ENCODE measurements around the gene RNF213.
"Not testable (repeated sequence)": the region's sequence is repeated elsewhere in the genome, so short reads cannot be mapped to it uniquely, and the experiment has no call there.

Gene RNF213

GRCh38 chr17:80393241-80393890 lies 132.7 kb downstream of the RNF213 start:
- no peak for DNase-seq (ENCODE audit: low read depth in 3 of 3)

GRCh38 chr17:80393961-80394360 lies 133.3 kb downstream of the RNF213 start:
- DNase-seq (ENCODE audit: low read depth in 3 of 3), result no peak

DNA sequence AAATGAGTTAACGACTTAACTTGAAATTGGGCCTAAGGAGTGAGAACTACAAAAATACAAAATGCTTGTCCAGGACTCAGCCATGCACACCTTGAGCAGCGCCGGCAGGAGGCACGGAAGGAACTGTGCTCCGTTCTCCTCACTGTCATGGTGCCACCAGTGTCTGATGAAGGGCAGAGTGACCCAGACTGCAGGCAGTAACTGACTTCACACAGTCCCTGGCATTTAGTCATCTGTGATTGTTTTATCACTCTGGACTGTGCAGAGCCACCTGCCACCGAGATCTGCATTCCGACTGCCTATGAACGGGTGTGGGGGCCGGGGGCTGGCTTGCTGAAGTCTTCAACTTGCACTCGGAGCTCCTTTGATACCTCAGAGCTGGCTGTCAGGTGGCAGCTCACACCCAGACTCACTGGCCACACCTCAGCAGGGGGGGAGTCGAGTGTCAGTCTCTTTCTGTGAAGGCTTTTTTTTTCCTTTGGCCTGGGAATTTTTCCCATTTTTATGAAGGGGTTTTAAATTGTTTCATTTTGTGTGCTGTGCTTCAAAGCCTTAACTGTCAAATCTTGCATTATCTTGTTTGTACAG lies 134.1 kb downstream of the RNF213 start:
- no peak for DNase-seq (ENCODE audit: low read depth in 3 of 3)

GRCh38 chr17:80395402-80396151 lies 134.9 kb downstream of the RNF213 start:
- DNase-seq (ENCODE audit: low read depth in 3 of 3), result no peak

DNA sequence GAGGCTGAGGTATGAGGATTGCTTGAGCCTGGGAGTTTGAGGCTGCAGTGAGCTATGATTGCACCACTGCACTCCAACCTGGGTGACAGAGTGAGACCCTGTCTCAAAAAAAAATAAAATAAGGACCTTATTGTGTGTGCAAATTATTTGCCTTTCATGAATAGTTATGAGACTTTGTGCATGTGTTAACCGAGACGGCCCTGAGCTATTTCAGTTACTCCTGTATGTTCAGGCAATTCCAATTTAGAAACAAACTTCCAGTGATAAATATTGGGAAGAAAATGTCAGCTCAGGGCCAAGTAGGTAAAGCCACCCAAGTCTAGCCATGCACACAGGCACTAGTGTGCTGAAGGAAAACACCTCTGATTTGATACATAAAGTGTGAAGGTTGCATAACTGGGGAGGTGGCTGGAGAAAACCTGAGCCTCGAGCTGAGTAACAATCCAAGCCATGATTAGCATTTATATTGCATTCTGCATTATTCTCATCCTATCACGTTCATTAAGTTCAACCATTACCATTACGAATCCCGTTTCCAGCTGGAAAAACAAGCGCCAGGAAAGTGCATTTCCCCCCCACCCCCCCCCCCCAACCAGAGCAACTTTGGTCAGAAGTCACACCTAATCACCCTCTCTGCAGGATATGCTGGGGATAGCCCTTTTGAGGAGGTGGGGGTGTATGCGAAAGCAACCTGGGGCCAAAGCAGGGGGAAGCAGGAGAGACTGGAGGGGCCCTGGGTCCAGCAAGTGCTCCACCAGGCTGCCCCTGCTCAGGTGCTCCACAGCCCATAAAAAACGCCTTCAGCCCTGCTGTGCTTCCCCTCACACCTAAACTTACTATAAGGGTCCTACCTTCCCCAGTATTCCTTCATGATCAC lies 135.7 kb downstream of the RNF213 start:
- no peak for DNase-seq (ENCODE audit: low read depth in 3 of 3)

- DNase-seq (ENCODE audit: low read depth in 3 of 3), result no peak
Observed at GRCh38 chr17:80397034-80397387, 136.4 kb downstream of the RNF213 start.

GRCh38 chr17:80397686-80398085 lies 137.0 kb downstream of the RNF213 start:
- no peak for DNase-seq (ENCODE audit: low read depth in 3 of 3)

GRCh38 chr17:80401086-80401485 lies 140.4 kb downstream of the RNF213 start:
- not testable (repeated sequence) for DNase-seq (ENCODE audit: low read depth in 3 of 3)

DNA sequence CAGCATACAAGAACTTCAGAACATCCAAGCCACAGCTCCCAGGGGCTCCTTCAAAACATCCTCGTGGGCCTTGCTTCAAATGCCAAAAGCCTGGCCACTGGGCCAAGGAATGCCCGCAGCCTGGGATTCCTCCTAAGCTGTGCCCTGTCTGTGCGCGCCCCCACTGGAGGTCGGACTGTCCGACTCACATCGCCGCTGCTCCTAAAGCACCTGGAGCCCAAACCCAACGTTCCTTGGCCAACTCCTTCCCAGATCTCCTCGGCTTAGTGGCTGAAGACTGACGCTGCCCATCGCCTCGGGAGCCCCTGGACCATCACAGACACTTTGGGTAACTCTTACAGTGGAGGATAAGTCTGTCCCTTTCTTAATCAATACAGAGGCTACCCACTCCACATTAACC lies 141.4 kb downstream of the RNF213 start:
- not testable (repeated sequence) for DNase-seq (ENCODE audit: low read depth in 3 of 3)

DNA sequence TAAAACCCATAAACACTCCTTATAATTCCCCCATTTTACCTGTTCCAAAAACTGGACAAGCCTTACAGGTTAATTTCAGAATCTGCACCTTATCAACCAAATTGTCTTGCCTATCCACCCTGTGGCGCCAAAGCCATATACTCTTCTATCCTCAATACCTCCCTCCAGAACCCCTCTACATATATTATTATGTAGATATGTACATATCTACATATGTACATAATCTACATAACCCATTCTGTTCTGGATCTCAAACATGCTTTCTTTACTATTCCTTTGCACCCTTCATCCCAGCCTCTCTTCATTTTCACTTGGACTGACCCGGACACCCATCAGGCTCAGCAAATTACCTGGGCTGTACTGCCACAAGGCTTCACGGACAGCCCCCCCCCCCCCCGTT lies 142.3 kb downstream of the RNF213 start:
- no peak for DNase-seq (ENCODE audit: low read depth in 3 of 3)

- DNase-seq (ENCODE audit: low read depth in 3 of 3), result no peak
Observed at GRCh38 chr17:80406146-80406545, 145.5 kb downstream of the RNF213 start.

DNA sequence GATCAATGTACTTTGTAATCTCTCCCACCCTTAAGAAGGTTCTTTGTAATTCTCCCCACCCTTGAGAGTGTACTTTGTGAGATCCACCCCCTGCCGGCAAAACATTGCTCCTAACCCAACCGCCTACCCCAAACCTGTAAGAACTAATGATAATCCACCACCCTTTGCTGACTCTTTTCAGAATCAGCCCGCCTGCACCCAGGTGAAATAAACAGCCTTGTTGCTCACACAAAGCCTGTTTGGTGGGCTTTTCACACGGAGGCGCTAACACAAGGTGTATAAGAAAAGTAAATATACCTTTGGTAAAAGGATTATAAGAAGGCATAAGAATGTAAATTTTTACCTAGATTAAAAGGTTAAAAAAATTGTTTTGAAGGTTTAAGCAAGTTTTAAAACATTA lies 147.3 kb downstream of the RNF213 start:
- DNase-seq (ENCODE audit: low read depth in 3 of 3), result not testable (repeated sequence)

DNA sequence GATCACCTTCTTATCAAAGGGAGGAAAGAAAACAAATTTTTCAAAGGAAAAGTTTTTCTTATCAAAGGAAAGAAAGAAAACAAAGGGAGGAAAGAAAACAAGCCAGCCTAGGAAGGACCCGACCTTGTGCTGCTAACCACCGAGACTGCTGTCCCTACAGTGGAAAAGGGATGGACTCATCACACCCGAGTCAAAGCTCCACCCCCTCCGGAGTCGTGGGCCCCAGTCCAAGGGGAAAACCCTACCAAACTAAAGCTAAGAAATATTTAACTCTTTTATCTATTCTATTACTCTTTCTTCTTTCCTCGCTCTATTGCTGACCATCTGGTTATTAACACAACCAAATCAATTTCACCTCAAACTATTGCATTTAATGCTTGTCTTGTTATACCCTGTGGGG lies 148.2 kb downstream of the RNF213 start:
- no peak for DNase-seq (ENCODE audit: low read depth in 3 of 3)

DNA sequence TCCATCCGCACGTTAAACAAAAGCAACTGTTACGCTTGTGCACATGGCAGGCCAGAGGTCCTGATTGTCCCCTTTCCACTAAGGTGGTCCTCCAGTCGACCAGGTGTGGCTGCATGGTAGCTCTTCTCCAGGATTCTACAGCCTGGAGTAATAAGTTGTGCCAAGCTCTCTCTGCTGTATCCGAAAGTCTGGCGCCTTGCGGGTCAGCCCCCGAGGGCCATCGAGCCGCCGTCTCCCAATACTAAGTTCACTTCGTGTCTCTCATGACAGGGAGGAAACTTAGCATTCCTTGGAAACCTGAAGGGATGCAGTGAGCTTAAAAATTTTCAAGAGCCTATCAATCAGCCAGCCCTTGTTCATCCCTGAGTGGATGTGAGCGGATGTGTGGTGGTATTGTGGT lies 149.0 kb downstream of the RNF213 start:
- DNase-seq (ENCODE audit: low read depth in 3 of 3), result no peak

DNA sequence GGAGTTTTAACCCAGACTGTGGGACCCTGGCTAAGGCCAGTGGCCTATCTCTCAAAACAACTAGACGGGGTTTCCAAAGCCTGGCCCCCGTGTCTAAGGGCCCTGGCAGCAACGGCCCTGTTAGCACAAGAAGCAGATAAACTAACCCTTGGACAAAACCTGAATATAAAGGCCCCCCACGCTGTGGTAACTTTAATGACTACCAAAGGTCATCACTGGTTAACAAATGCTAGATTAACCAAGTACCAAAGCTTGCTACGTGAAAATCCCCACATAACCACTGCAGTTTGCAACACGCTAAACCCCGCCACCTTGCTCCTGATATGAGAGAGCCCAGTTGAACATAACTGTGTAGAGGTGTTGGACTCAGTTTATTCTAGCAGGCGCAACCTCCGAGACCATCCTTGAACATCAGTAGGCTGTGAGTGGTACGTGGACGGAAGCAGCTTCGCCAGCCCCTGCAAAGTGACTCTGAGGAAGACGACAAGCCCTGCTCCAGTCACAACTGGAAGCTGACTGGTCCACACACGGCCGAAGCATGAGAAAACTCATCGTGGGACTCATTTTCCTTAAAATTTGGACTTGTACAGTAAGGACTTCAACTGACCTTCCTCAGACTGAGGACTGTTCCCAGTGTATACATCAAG lies 149.9 kb downstream of the RNF213 start:
- not testable (repeated sequence) for DNase-seq (ENCODE audit: low read depth in 3 of 3)

DNA sequence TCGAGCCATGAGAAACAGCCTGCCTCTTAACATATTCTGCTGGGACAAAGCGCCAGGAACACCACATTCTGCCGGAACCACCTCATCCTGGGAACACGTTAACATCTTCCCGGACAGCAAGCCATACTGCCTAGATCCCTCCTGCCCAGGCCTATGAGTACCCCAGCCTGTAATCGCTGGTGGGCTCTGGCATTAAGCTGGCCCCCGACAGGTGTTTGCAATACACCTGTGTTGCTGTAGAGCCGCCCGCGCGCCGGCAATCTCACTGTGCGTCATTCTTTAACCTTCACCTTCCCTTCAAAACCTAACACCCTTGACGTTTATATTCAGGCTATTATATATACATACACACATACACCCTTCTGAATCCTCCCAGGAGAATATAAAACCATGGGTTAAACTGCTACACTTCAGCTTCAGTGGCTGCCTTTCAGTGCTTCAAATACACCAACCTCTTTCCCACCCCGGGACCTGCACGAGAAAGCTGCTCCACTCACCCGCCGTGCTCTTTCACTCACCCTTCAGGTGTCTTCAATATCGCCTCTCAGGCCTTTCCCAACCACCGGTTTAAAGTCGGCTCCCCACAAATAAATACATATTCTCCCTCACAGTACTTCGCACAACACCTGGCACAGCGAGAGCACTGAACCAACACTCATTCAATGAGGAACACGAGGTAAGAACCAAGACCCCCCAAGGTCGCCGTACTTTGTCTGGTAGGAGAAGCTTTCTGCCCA lies 153.3 kb downstream of the RNF213 start:
- DNase-seq (ENCODE audit: low read depth in 3 of 3), result no peak

GRCh38 chr17:80414508-80414802 lies 153.8 kb downstream of the RNF213 start:
- DNase-seq (ENCODE audit: low read depth in 3 of 3), result no peak

DNA sequence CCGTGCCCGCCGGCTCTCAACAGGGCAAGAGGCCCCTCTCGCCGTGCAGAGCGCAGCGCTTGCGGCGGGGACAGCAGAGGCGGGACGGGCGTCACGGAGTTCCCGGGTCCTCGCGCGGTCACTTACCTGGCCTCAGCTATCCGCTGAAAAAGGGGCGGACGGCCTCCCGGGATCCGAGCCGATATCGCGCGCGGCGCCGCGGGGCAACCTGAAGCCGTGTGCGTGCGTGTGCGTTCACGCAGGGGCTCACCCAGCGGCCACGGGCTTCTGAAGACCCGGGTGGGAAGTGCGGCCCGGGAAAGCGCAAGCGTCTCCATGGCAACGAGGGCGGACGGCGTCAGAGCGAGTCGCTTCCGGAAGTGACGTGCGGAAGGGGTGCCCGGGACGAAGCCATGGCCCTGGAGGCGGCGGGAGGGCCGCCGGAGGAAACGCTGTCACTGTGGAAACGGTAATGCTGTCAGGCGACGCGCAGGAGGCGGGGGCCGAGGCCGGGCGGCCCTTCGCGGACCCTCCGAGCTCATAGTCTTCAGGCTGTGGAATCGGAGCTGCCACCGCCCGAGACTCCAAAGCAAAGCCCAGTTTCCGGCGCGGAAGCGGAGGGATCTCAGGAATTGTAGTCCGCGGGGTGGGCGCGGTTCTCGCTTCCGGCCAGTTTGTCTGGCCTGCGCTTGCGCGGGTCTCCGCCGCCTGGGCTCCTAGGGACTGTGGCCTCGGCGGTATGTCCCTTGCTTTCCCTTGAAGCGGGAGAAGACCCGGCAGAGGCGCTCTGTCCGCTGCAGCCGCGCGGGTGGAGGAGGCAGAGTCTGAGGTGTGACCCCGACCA lies 154.4 kb downstream of the RNF213 start, which contains the start of gene ENDOV:
ENDOV (plus strand) TSS at position 365 of the 823 bp plus-strand sequence; CDS start at position 393, 28 bp downstream.
- DNase-seq (ENCODE audit: low read depth in 3 of 3), result peak; percentile 78 to 91 (median 84)

DNA sequence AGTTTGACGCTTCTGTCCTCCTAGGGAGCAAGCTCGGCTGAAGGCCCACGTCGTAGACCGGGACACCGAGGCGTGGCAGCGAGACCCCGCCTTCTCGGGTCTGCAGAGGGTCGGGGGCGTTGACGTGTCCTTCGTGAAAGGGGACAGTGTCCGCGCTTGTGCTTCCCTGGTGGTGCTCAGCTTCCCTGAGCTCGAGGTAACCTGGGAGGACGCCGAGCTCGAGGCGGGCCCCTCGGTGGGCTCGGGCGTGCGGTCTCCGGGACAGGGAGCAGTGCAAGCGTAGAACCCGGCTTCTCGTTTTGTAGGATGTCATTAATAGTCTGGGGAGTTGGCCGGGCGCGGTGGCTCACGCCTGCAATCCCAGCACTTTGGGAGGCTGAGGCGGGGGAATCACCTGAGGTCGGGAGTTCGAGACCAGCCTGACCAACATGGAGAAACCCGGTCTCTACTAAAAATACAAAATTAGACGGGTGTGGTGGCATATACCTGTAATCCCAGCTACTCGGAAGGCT lies 155.0 kb downstream of the RNF213 start:
- DNase-seq (ENCODE audit: low read depth in 3 of 3), result no peak
